Measurements from ENCODE around the gene CTAGE8.
"Not testable (repeated sequence)": the region's sequence is repeated elsewhere in the genome, so short reads cannot be mapped to it uniquely, and the experiment has no call there.

CTAGE8 gene, protein sequence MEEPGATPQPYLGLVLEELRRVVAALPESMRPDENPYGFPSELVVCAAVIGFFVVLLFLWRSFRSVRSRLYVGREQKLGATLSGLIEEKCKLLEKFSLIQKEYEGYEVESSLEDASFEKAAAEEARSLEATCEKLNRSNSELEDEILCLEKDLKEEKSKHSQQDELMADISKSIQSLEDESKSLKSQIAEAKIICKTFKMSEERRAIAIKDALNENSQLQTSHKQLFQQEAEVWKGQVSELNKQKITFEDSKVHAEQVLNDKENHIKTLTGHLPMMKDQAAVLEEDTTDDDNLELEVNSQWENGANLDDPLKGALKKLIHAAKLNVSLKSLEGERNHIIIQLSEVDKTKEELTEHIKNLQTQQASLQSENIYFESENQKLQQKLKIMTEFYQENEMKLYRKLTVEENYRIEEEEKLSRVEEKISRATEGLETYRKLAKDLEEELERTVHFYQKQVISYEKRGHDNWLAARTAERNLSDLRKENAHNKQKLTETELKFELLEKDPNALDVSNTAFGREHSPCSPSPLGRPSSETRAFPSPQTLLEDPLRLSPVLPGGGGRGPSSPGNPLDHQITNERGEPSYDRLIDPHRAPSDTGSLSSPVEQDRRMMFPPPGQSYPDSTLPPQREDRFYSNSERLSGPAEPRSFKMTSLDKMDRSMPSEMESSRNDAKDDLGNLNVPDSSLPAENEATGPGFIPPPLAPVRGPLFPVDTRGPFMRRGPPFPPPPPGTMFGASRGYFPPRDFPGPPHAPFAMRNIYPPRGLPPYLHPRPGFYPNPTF

GRCh38 chr7:144269188-144269587 is at the start of gene CTAGE8:
Gene CTAGE8, minus strand, starts transcription at chr7:144269288. Its CDS starts 38 bp downstream, at chr7:144269250.
- not testable (repeated sequence) for H2AFZ ChIP-seq (ENCODE audit: low read depth); H3K4me2 ChIP-seq; H3K79me2 ChIP-seq (ENCODE audit: insufficient read depth, low read depth); H3K27ac ChIP-seq; H4K20me1 ChIP-seq (ENCODE audit: insufficient read depth); H3K4me1 ChIP-seq (ENCODE audit: low read depth, poor library complexity, severe bottlenecking); H3K9ac ChIP-seq; H3K36me3 ChIP-seq (ENCODE audit: insufficient read depth); H3K4me3 ChIP-seq (IDR thresholded peaks at IDR 0.05; ENCODE audit: insufficient read depth, low read depth, low read length); H3K27me3 ChIP-seq (ENCODE audit: insufficient read depth, low read depth)

- not testable (repeated sequence) for H3K79me2 ChIP-seq (ENCODE audit: insufficient read depth, low read depth); H3K9ac ChIP-seq; H3K4me3 ChIP-seq (IDR thresholded peaks at IDR 0.05; ENCODE audit: insufficient read depth, low read depth, low read length); H4K20me1 ChIP-seq (ENCODE audit: insufficient read depth); H3K27ac ChIP-seq; H3K4me2 ChIP-seq; H3K4me1 ChIP-seq (ENCODE audit: low read depth, poor library complexity, severe bottlenecking); H3K36me3 ChIP-seq (ENCODE audit: insufficient read depth); H3K27me3 ChIP-seq (ENCODE audit: insufficient read depth, low read depth); H2AFZ ChIP-seq (ENCODE audit: low read depth)
Observed at GRCh38 chr7:144317537-144317936, 48.4 kb upstream of the CTAGE8 start.

GRCh38 chr7:144311872-144312469 is 42.9 kb upstream of the CTAGE8 start, which contains the start of gene OR2A1:
Gene OR2A1, plus strand, starts transcription at chr7:144312419. Its CDS starts 5,706 bp downstream, at chr7:144318125.
- H2AFZ ChIP-seq (ENCODE audit: low read depth); H3K4me1 ChIP-seq (ENCODE audit: low read depth, poor library complexity, severe bottlenecking); H4K20me1 ChIP-seq (ENCODE audit: insufficient read depth); H3K4me2 ChIP-seq; H3K79me2 ChIP-seq (ENCODE audit: insufficient read depth, low read depth); H3K4me3 ChIP-seq (IDR thresholded peaks at IDR 0.05; ENCODE audit: insufficient read depth, low read depth, low read length); H3K27me3 ChIP-seq (ENCODE audit: insufficient read depth, low read depth); H3K36me3 ChIP-seq (ENCODE audit: insufficient read depth); H3K27ac ChIP-seq; H3K9ac ChIP-seq: not testable (repeated sequence)

- not testable (repeated sequence) for H2AFZ ChIP-seq (ENCODE audit: low read depth); H3K4me2 ChIP-seq; H3K9ac ChIP-seq; H3K4me3 ChIP-seq (IDR thresholded peaks at IDR 0.05; ENCODE audit: insufficient read depth, low read depth, low read length); H3K36me3 ChIP-seq (ENCODE audit: insufficient read depth); H4K20me1 ChIP-seq (ENCODE audit: insufficient read depth); H3K27ac ChIP-seq; H3K4me1 ChIP-seq (ENCODE audit: low read depth, poor library complexity, severe bottlenecking); H3K27me3 ChIP-seq (ENCODE audit: insufficient read depth, low read depth); H3K79me2 ChIP-seq (ENCODE audit: insufficient read depth, low read depth)
Observed at GRCh38 chr7:144311218-144311617, 42.1 kb upstream of the CTAGE8 start.

DNA sequence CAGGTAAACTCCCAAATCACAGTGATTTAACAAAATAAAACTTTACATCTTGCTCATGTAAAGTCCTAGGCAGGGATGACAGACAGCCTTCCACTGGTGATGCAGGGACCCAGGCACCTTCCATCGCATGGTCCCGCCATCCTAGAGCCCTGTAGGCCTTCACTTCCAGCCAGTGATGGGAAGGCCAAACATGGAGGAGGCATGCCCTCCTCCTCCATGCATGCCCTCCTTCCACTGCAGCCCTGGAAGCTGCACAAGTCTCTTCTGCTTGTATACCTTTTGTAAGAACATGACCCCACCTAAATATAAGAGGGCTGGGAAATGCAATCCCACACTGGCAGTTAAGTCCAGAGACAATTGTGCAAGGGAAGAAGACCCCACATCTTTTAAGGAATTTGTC is 40.6 kb upstream of the CTAGE8 start:
- not testable (repeated sequence) for H3K79me2 ChIP-seq (ENCODE audit: insufficient read depth, low read depth); H3K27me3 ChIP-seq (ENCODE audit: insufficient read depth, low read depth)

GRCh38 chr7:144305156-144305555 is 36.1 kb upstream of the CTAGE8 start:
- H3K79me2 ChIP-seq (ENCODE audit: insufficient read depth, low read depth); H4K20me1 ChIP-seq (ENCODE audit: insufficient read depth); H3K4me3 ChIP-seq (IDR thresholded peaks at IDR 0.05; ENCODE audit: insufficient read depth, low read depth, low read length); H3K36me3 ChIP-seq (ENCODE audit: insufficient read depth); H3K4me2 ChIP-seq; H3K9ac ChIP-seq; H3K4me1 ChIP-seq (ENCODE audit: low read depth, poor library complexity, severe bottlenecking); H3K27ac ChIP-seq; H2AFZ ChIP-seq (ENCODE audit: low read depth); H3K27me3 ChIP-seq (ENCODE audit: insufficient read depth, low read depth): not testable (repeated sequence)

More for the DNA sequence above, 40.6 kb upstream of the CTAGE8 start:
- H3K27ac ChIP-seq; H3K4me3 ChIP-seq (IDR thresholded peaks at IDR 0.05; ENCODE audit: insufficient read depth, low read depth, low read length); H3K4me1 ChIP-seq (ENCODE audit: low read depth, poor library complexity, severe bottlenecking); H3K9ac ChIP-seq; H3K4me2 ChIP-seq; H2AFZ ChIP-seq (ENCODE audit: low read depth); H3K36me3 ChIP-seq (ENCODE audit: insufficient read depth); H4K20me1 ChIP-seq (ENCODE audit: insufficient read depth): not testable (repeated sequence)

GRCh38 chr7:144303607-144304006 is 34.5 kb upstream of the CTAGE8 start:
- not testable (repeated sequence) for H4K20me1 ChIP-seq (ENCODE audit: insufficient read depth); H3K79me2 ChIP-seq (ENCODE audit: insufficient read depth, low read depth); H3K36me3 ChIP-seq (ENCODE audit: insufficient read depth); H3K4me3 ChIP-seq (IDR thresholded peaks at IDR 0.05; ENCODE audit: insufficient read depth, low read depth, low read length); H3K4me2 ChIP-seq; H2AFZ ChIP-seq (ENCODE audit: low read depth); H3K4me1 ChIP-seq (ENCODE audit: low read depth, poor library complexity, severe bottlenecking); H3K9ac ChIP-seq; H3K27ac ChIP-seq; H3K27me3 ChIP-seq (ENCODE audit: insufficient read depth, low read depth)

DNA sequence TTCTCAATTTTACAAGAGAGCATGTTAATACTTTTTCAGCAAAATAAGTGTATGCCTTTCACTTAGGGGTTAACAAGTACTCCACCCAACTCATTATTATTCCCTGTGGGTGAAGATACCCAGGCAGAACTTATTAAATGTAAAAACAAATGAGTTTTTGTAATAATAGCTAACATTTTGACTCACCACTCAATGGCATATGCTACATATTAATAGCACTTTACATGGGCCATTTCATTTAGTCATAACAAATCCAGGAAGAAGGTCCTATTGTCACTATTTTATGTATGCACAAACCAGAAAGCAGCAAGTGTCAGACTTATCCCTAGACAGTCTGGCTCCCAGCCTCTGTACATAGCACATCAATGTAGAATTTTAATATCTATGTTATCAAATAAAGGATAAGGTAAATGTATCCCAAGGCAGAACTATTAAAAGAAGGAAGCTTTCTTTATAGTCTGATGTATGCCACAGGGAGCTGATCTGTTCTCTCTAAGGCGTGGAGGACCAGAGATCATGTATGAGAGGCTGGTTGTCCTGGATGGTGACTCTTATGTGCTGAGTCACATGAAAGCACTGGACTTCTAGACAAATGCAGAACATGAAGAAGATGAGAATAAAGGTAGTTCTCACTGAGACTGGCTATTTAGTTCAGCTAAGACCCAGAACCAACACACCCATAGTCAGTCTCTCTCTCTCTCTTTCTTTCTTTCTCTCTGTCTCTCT is 33.7 kb upstream of the CTAGE8 start:
- not testable (repeated sequence) for H2AFZ ChIP-seq (ENCODE audit: low read depth); H3K9ac ChIP-seq; H3K4me3 ChIP-seq (IDR thresholded peaks at IDR 0.05; ENCODE audit: insufficient read depth, low read depth, low read length); H3K36me3 ChIP-seq (ENCODE audit: insufficient read depth); H3K4me2 ChIP-seq; H3K27me3 ChIP-seq (ENCODE audit: insufficient read depth, low read depth); H4K20me1 ChIP-seq (ENCODE audit: insufficient read depth); H3K27ac ChIP-seq; H3K79me2 ChIP-seq (ENCODE audit: insufficient read depth, low read depth); H3K4me1 ChIP-seq (ENCODE audit: low read depth, poor library complexity, severe bottlenecking)

GRCh38 chr7:144293794-144294499 is 24.9 kb upstream of the CTAGE8 start:
- not testable (repeated sequence) for H3K4me1 ChIP-seq (ENCODE audit: low read depth, poor library complexity, severe bottlenecking); H2AFZ ChIP-seq (ENCODE audit: low read depth); H4K20me1 ChIP-seq (ENCODE audit: insufficient read depth); H3K4me2 ChIP-seq; H3K36me3 ChIP-seq (ENCODE audit: insufficient read depth); H3K9ac ChIP-seq; H3K27me3 ChIP-seq (ENCODE audit: insufficient read depth, low read depth); H3K27ac ChIP-seq; H3K79me2 ChIP-seq (ENCODE audit: insufficient read depth, low read depth); H3K4me3 ChIP-seq (IDR thresholded peaks at IDR 0.05; ENCODE audit: insufficient read depth, low read depth, low read length)
